BE2C (cell line): ENCODE measurements around the gene MTF1.

Source experiments
- DNase-seq: peaks from one replicate; pipeline ENCODE4 v3.0.0-alpha.2; 2020
- H3K27me3 ChIP-seq: fragments of 250-450 bp; sonication (Bioruptor Pico); 2 replicates; pipeline ENCODE4 v1.5.1; 2020; ENCODE audit warnings: mild to moderate bottlenecking
- H3K36me3 ChIP-seq: fragments of 250-450 bp; sonication (Bioruptor Pico); 2 replicates; pipeline ENCODE4 v1.5.1; 2020; ENCODE audit warnings: mild to moderate bottlenecking
- H3K4me1 ChIP-seq: fragments of 250-450 bp; sonication (Bioruptor Pico); 2 replicates; pipeline ENCODE4 v1.5.1; 2020
- H3K4me3 ChIP-seq: 2 replicates; pipeline ENCODE4 v1.5.1; 2011; ENCODE audit warnings: low read depth, low read length
- H3K9me3 ChIP-seq: fragments of 250-450 bp; sonication (Bioruptor Pico); 2 replicates; pipeline ENCODE4 v1.5.1; 2020
- CTCF ChIP-seq: IDR thresholded peaks from 2 replicates; pipeline ENCODE4 v1.5.1; 2012; ENCODE audit warnings: mild to moderate bottlenecking, low read depth, low read length

Gene MTF1

GRCh38 chr1:37860346-37860666 is 914 bp upstream of the MTF1 start:
- no peak for DNase-seq
- no peaks in the 10 kb centered on the region for H3K9me3 ChIP-seq
- H3K4me3 ChIP-seq, result no peak overlapping the region
- H3K36me3 ChIP-seq, result peaks cover 2% of the 10 kb centered on the region; the same call in 1 of the 2 replicates
- no peaks in the 10 kb centered on the region for H3K4me1 ChIP-seq
- TF ChIP-seq CTCF, result no peak
- H3K27me3 ChIP-seq, result no peaks in the 10 kb centered on the region

DNA sequence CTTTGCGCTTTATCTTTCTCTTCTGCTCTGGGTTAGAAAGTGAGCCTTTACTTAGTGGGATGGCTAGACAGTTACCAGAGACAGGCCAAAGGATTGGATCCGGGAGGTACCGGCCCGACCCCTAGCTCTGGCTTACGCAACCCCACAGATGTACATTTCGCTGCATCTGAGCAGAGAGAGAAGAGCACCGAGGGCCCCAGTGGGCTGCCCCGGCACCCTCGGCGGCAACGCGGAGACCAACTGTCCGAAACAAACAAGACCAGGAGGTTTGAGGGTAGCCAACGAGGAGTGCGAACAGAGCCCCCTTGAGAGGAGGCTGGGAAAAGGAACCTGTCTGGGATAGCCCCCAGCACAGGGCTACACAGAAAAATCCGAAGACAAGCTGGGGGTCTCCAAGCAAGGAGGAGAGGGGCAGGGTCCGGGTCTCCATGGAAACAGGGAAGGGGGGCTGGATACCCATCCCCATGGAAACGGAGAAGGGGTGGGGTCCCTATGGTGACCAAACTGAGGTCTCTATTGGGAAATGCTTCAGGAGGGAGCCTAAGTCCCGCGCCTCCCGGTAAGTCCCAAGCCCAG is 373 bp downstream of the MTF1 start:
- H3K36me3 ChIP-seq, result peaks cover 2% of the 10 kb centered on the region; the same call in 1 of the 2 replicates
- TF ChIP-seq CTCF, result no peak
- peak overlapping the region; percentile 90 for H3K4me3 ChIP-seq
- no peaks in the 10 kb centered on the region for H3K9me3 ChIP-seq
- H3K27me3 ChIP-seq, result no peaks in the 10 kb centered on the region
- no peak for DNase-seq
- H3K4me1 ChIP-seq, result no peaks in the 10 kb centered on the region

DNA sequence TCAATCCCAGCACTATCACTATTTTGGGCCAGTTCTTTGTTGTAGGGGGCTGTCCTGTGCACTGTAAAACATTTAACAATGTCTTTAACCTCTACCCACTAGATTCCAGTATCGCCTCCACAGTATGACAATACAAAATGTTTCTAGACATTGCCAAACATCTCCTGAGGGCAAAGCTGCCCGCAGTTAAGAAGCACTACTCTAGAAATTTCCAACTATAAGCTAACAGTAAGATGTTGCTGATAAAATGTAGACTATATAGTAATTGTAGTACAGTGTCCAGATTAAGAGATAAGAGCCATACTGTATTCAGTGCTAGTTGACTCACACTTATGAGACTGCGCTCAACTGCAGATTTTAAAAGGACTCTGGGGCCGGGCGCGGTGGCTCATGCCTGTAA is 5.0 kb downstream of the MTF1 start:
- H3K36me3 ChIP-seq, result peaks cover 2% of the 10 kb centered on the region; the same call in 1 of the 2 replicates
- H3K4me3 ChIP-seq, result no peak overlapping the region
- TF ChIP-seq CTCF, result no peak
- no peaks in the 10 kb centered on the region for H3K27me3 ChIP-seq
- no peaks in the 10 kb centered on the region for H3K9me3 ChIP-seq
- no peak for DNase-seq
- no peaks in the 10 kb centered on the region for H3K4me1 ChIP-seq

DNA sequence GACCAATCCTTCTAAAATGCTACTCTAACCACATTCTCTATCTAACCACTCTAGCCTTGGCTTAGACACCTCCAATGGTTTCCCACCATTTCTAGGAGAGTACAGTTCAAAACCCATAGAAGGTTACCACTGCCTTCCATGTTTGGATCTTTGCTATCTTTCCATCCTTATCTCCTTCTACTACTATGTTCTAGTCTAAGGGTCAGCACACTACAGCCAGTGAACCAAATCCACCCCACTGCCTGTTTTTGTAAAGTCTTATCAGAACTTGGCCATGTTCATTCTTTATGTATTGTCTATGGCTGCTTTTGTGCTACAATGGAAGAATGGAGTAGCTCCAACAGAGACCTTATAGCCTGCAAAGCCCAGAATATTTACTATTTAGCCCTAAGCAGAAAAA is 6.2 kb downstream of the MTF1 start:
- Histone ChIP-seq H3K4me3 (no peak overlapping the region), H3K4me1 (no peaks in the 10 kb centered on the region), H3K36me3 (peaks cover 2% of the 10 kb centered on the region; the same call in 1 of the 2 replicates), H3K27me3 (no peaks in the 10 kb centered on the region), H3K9me3 (no peaks in the 10 kb centered on the region)
- DNase-seq, result no peak
- no peak for TF ChIP-seq CTCF

- no peaks in the 10 kb centered on the region for H3K36me3 ChIP-seq
- no peak for TF ChIP-seq CTCF
- H3K4me3 ChIP-seq, result no peak overlapping the region
- H3K9me3 ChIP-seq, result no peaks in the 10 kb centered on the region
- no peak for DNase-seq
- no peaks in the 10 kb centered on the region for H3K4me1 ChIP-seq
- no peaks in the 10 kb centered on the region for H3K27me3 ChIP-seq
Measured at GRCh38 chr1:37851782-37852210, 7.6 kb downstream of the MTF1 start.

DNA sequence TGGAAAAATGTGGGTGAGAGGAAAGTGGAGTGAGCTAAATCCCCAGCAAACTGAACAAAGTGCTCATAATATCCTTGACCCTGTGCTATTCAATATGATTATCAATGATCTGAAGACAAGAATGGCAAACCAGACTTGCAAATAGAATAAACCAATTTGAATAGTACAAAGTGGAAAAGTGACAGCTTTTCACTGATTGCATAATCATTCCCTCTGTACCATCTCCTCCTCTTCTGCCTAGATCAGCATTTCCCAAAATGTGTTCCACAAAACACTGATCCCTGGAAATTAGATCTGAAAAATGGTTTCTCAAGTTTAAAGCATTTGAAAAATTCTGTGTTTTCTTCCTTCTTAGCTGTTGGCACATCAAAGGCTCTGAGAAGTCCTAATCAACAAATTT is 8.1 kb downstream of the MTF1 start:
- DNase-seq, result no peak
- no peaks in the 10 kb centered on the region for H3K27me3 ChIP-seq
- no peaks in the 10 kb centered on the region for H3K4me1 ChIP-seq
- no peaks in the 10 kb centered on the region for H3K36me3 ChIP-seq
- TF ChIP-seq CTCF, result no peak
- no peaks in the 10 kb centered on the region for H3K9me3 ChIP-seq
- H3K4me3 ChIP-seq, result no peak overlapping the region
